ENCODE measurements around the gene DDX24. TPM values are rescaled to one million over a fixed set of nuclear protein-coding genes. Genes with fewer than 3 reads are reported as not detected.

Gene DDX24
- total RNA-seq, 1 experiment from 2014 or later, result 187 TPM

DNA sequence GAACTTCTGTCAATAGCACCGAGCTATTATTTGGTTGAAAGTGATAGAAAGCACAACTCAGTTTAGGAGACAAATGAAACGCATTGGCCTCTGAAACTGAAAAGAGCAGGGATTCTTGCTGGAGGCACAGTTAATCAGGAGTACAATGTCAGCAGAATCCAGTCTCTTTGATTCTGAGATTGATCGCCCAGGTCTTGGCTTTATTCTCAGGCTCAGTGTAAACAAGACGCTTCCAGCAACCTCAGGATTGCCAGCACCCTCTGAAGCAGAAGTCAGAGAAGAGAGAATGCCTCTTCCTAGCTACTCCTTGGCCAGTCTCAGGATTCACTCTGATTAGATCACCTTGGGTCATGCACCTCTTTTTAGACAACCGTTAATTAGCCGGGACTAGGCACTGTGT, 66.6 kb downstream of the DDX24 start:
- Histone ChIP-seq H3K27ac (no peak overlapping the region), H3K4me3 (no peak overlapping the region), H3K36me3 (no peaks in the 10 kb centered on the region), H3K4me1 (peaks cover 9% of the 10 kb centered on the region), H3K27me3 (no peaks in the 10 kb centered on the region), H3K9me3 (replicated peaks) (no peaks in the 10 kb centered on the region)
- DNase-seq, result no peak

DNA sequence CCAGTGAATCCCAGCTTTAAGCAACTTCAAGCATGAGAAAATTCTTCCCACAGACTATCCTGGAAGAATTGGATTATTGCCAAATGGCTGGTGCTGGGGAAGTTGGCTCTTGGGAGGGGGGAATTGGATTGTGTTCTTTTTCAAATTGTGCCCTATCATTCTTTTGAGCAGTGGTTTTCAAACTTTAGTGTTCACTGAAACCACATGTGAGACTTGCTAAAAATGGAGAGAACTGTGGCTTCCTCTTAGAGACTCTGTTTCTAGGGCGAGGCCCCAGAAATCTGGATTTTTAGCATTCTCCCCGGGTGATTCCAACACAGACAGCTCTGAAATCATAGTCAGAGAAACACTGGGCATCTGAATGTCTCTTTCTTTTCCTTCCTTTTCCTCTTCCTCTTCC, 69.2 kb downstream of the DDX24 start:
- Histone ChIP-seq H3K9me3 (replicated peaks) (no peaks in the 10 kb centered on the region), H3K4me1 (peaks cover 11% of the 10 kb centered on the region), H3K27me3 (no peaks in the 10 kb centered on the region), H3K27ac (no peak overlapping the region), H3K4me3 (no peak overlapping the region), H3K36me3 (no peaks in the 10 kb centered on the region)
- no peak for DNase-seq

- Histone ChIP-seq H3K27me3 (no peaks in the 10 kb centered on the region), H3K36me3 (no peaks in the 10 kb centered on the region), H3K4me3 (no peak overlapping the region), H3K27ac (no peak overlapping the region), H3K9me3 (replicated peaks) (no peaks in the 10 kb centered on the region), H3K4me1 (peaks cover 11% of the 10 kb centered on the region)
- no peak for DNase-seq
Measured at GRCh38 chr14:94010625-94011024, 70.4 kb downstream of the DDX24 start.

DNA sequence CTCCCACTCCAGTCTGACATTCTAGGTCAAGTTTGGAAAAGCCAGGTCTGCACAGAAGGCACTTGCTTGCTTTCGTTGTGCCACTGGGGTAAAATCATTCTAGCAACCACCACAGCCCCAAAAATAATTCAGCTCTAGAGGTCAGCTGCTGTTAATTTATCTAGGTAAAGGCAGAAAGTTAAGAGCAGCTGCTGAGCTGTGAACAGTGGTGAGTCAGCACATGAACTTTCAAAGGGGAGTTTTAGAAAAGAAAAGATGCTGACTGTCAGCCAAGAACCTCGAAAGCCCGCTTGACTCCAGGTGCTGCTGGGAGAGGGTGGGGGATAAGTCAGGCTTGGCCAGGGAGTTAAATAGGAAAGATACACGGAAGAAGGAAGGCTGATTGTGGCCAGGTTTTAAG, 71.2 kb downstream of the DDX24 start:
- H3K4me1 ChIP-seq, result peaks cover 11% of the 10 kb centered on the region
- no peak overlapping the region for H3K4me3 ChIP-seq
- no peaks in the 10 kb centered on the region for H3K36me3 ChIP-seq
- peak; percentile 39 to 72 for DNase-seq
- no peaks in the 10 kb centered on the region for H3K9me3 ChIP-seq (replicated peaks)
- H3K27ac ChIP-seq, result no peak overlapping the region
- no peaks in the 10 kb centered on the region for H3K27me3 ChIP-seq

- Histone ChIP-seq H3K27ac (no peak overlapping the region), H3K9me3 (replicated peaks) (no peaks in the 10 kb centered on the region), H3K36me3 (no peaks in the 10 kb centered on the region), H3K27me3 (no peaks in the 10 kb centered on the region), H3K4me1 (peaks cover 11% of the 10 kb centered on the region), H3K4me3 (no peak overlapping the region)
- DNase-seq, result no peak
Measured at GRCh38 chr14:94008234-94008633, 72.8 kb downstream of the DDX24 start.

DNA sequence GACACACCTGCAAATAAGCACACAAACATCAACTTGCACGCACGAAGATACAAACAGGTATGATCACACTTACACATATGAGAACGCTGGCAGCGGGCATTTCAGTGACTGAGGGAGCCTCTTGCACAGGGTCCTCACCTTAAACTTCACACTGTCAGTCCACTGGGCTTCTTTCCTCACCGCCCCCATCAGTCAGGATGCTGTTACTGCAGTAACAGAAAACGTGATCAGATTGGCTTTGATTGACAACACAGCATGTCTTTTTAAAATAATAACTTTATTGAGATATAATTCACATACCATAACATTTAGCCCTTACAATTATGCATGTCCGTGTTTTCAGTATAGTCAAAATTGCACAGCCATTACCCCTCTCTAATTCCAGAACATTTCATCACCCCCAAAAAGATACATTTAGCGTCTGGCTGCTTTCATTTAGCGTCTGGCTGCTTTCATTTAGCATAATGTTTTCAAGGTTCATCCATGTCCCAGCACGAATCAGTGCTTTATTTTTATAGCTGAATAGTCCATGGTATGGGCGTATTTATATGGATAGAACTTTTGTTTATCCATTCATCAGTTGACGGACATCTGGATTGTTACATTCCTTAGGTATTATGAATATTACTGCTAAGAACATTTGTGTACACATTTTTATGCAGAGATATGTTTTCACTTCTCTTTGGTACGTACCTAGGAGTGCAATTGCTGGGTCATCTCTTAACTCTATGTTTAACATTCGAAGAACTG, 75.5 kb downstream of the DDX24 start:
- Histone ChIP-seq H3K27me3 (no peaks in the 10 kb centered on the region), H3K9me3 (replicated peaks) (no peaks in the 10 kb centered on the region), H3K36me3 (no peaks in the 10 kb centered on the region), H3K4me1 (peaks cover 19% of the 10 kb centered on the region), H3K27ac (no peak overlapping the region), H3K4me3 (no peak overlapping the region)
- DNase-seq, result no peak

DNA sequence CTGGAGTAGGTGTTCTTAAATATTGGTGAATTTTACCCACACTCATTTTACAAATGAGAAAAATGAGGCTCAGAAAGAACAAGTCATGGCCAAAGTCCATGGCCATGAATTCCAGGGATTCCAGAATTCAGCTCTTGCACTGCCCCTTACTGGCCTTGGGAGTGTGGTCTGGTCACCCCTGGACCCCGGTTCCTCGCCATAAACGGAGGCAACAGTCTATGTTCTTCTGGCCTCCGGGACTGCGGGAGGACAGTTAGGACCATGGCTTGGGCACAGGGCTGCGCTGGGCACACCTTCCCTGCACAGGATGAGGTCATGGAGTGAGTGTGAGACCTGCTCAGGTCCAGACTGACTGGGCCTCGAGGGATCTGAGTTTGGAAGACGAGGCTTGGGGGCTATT, 77.0 kb downstream of the DDX24 start:
- Histone ChIP-seq H3K4me1 (peaks cover 8% of the 10 kb centered on the region), H3K27me3 (no peaks in the 10 kb centered on the region), H3K36me3 (no peaks in the 10 kb centered on the region), H3K9me3 (replicated peaks) (no peaks in the 10 kb centered on the region), H3K27ac (no peak overlapping the region), H3K4me3 (no peak overlapping the region)
- DNase-seq, result no peak

GRCh38 chr14:94003397-94003796, 77.6 kb downstream of the DDX24 start:
- Histone ChIP-seq H3K9me3 (replicated peaks) (no peaks in the 10 kb centered on the region), H3K4me3 (no peak overlapping the region), H3K27ac (no peak overlapping the region), H3K27me3 (no peaks in the 10 kb centered on the region), H3K4me1 (peaks cover 8% of the 10 kb centered on the region), H3K36me3 (no peaks in the 10 kb centered on the region)
- no peak for DNase-seq

DNA sequence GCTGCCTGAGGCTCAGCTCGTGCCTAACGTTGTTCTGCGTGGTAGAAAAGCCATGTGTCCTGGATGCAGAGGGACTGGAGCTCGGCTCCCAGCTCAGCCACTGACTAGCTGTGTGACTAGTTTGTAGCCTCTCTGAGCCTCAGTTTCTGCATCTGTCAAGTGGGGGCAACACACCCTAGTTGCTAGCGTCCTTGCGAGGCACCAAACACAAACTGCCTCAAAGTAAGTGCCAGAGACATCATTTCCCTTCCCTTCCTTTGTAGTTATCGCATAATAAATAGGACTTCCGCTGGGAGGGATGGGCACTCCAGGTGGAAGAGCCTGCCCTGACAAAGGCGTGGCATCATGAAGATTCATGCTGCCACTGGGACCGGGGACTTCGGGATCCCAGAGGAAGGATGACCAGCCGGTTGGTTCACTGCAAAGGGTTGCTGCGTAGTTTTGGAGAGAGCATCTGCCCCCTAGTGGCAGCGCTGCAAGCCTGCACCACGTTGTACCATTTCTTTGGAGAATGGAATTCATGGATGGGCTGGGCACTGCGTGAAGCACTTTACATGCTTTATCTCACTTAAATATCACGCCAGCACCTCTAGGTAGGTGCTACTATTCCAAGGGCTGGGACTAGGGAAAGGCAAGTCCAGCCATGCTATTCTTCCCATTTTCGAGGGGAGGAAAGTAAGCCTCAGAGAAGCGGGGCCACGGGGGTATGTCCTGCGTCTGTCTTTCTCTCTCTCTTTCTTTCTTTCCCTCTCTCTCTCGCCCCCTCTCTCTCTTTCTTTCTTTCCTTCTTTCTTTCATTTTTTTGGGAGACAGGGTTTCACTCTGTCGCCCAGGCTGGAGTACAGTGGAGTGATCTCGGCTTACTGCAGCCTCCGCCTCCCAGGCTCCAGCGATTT, 79.3 kb downstream of the DDX24 start:
- peak; percentile 51 to 78 for DNase-seq
- peaks cover 8% of the 10 kb centered on the region for H3K4me1 ChIP-seq
- no peaks in the 10 kb centered on the region for H3K36me3 ChIP-seq
- H3K27ac ChIP-seq, result no peak overlapping the region
- no peaks in the 10 kb centered on the region for H3K27me3 ChIP-seq
- no peaks in the 10 kb centered on the region for H3K9me3 ChIP-seq (replicated peaks)
- no peak overlapping the region for H3K4me3 ChIP-seq

GRCh38 chr14:94001016-94001415, 80.0 kb downstream of the DDX24 start:
- peaks cover 8% of the 10 kb centered on the region for H3K4me1 ChIP-seq
- H3K27ac ChIP-seq, result no peak overlapping the region
- no peaks in the 10 kb centered on the region for H3K36me3 ChIP-seq
- H3K27me3 ChIP-seq, result no peaks in the 10 kb centered on the region
- DNase-seq, result peak; percentile 48 to 77
- no peaks in the 10 kb centered on the region for H3K9me3 ChIP-seq (replicated peaks)
- no peak overlapping the region for H3K4me3 ChIP-seq

DNA sequence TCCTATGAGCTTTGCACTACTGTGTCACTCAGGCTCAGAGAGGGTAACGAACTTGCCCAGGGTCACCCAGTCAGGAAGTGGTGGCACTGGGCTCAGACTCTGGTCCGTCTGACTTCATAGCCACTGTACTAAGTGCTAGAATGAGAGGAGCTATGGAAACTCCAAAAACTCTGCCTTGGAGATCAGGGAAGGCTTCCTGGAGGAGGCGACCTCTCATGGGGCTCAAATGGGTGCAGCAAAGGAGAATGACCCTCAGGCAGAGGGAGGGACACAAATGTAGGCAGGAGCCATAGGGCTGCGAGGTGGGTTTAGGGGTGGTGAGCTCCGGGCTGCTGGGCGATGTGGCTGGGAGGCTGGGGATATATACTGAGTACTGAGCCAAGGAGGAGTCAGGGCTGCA, 80.7 kb downstream of the DDX24 start:
- H3K27me3 ChIP-seq, result no peaks in the 10 kb centered on the region
- H3K27ac ChIP-seq, result no peak overlapping the region
- H3K4me1 ChIP-seq, result peaks cover 12% of the 10 kb centered on the region
- no peak overlapping the region for H3K4me3 ChIP-seq
- no peaks in the 10 kb centered on the region for H3K9me3 ChIP-seq (replicated peaks)
- DNase-seq, result no peak
- no peaks in the 10 kb centered on the region for H3K36me3 ChIP-seq

GRCh38 chr14:93999573-93999972, 81.4 kb downstream of the DDX24 start:
- no peaks in the 10 kb centered on the region for H3K9me3 ChIP-seq (replicated peaks)
- peaks cover 12% of the 10 kb centered on the region for H3K4me1 ChIP-seq
- H3K4me3 ChIP-seq, result no peak overlapping the region
- H3K36me3 ChIP-seq, result no peaks in the 10 kb centered on the region
- H3K27ac ChIP-seq, result no peak overlapping the region
- no peak for DNase-seq
- no peaks in the 10 kb centered on the region for H3K27me3 ChIP-seq

- H3K9me3 ChIP-seq (replicated peaks), result no peaks in the 10 kb centered on the region
- H3K4me1 ChIP-seq, result peaks cover 12% of the 10 kb centered on the region
- no peak overlapping the region for H3K27ac ChIP-seq
- no peak for DNase-seq
- H3K27me3 ChIP-seq, result no peaks in the 10 kb centered on the region
- no peak overlapping the region for H3K4me3 ChIP-seq
- no peaks in the 10 kb centered on the region for H3K36me3 ChIP-seq
Measured at GRCh38 chr14:93998871-93999403, 82.1 kb downstream of the DDX24 start.

All from SJCRH30 (cell line).